Adrenal gland (tissue), 5 donors: ENCODE results near the gene S100A9.

Experiments used
- CTCF ChIP-seq, 6 experiments: fragments of 450-650 bp in 4 of 6; fragments of 200-600 bp in 2 of 6; sonication (generic) in 1 of 6; IDR thresholded peaks; 1 replicate in 5 of 6; 2 replicates in 1 of 6; pipeline versions ENCODE4 v1.5.1 to v1.8.0; 2016 to 2021; ENCODE audit warnings: antibody characterized with exemption in 6 of 6, mild to moderate bottlenecking in 2 of 6, moderate library complexity in 1 of 6
- POLR2A ChIP-seq, 2 donors: fragments of 450-650 bp; IDR thresholded peaks; one replicate each; pipeline ENCODE4 v1.6.1; 2017; ENCODE audit warnings: antibody characterized with exemption in 2 of 2, mild to moderate bottlenecking in 2 of 2, moderate library complexity in 1 of 2
- donor health status: DM: no; HTN: no; CAD: no.

GRCh38 chr1:153348511-153349362 lies 8.9 kb upstream of the S100A9 start, which contains the start of gene PGLYRP4:
- TF ChIP-seq POLR2A (IDR thresholded peaks at IDR 0.05) (no peak), CTCF (IDR thresholded peaks at IDR 0.05) (no peak)
